IMR-90 (cell line): ENCODE results near the gene SULT1B1. TPM values are rescaled to one million over a fixed set of nuclear protein-coding genes. Genes with fewer than 3 reads are reported as not detected.

Experiments
- ATAC-seq: fragments of 200-7000 bp; cut with Tn5 transposase; 2 replicates; pipeline ENCODE4 v1.9.1; 2020; ENCODE audit warnings: low read depth, mild to moderate bottlenecking, moderate library complexity
- BruUV-seq: library from RNA; stranded (reverse); fragments of 400-500 nt; replicated peaks from 2 replicates; lab custom pipeline; 2021; lab: Mats Ljungman, UMichigan
- CTCF ChIA-PET: fragments of 300-600 bp; formaldehyde crosslinking; extraction: SDS; loops from one replicate; lab custom pipeline; 2021; ENCODE audit warnings: antibody characterized with exemption; lab: Yijun Ruan, JAX
- POLR2A ChIA-PET: fragments of 300-600 bp; sonication (Branson Sonifier 250); formaldehyde crosslinking; loops from one replicate; lab custom pipeline; 2022; ENCODE audit warnings: antibody characterized with exemption; ENCODE audit not compliant: unreplicated experiment; lab: Charles Lee
- DNase-seq: peaks from one replicate; pipeline ENCODE4 v3.0.0; 2013
- H2AFZ ChIP-seq: replicated peaks from 2 replicates; pipeline ENCODE3; 2013; ENCODE audit warnings: low read length, mild to moderate bottlenecking; ENCODE audit not compliant: poor library complexity
- H2AK5ac ChIP-seq: 2 replicates; pipeline ENCODE4 v1.6.1; 2013; ENCODE audit warnings: low read depth, low read length, inconsistent platforms
- H2AK9ac ChIP-seq: replicated peaks from 2 replicates; pipeline ENCODE3; 2013; ENCODE audit warnings: mild to moderate bottlenecking, low read depth, low read length, moderate library complexity; ENCODE audit not compliant: poor library complexity
- H2BK120ac ChIP-seq: 2 replicates; pipeline ENCODE4 v1.6.1; 2013; ENCODE audit warnings: low read depth, low read length, inconsistent platforms
- H2BK15ac ChIP-seq: 3 replicates; pipeline ENCODE4 v1.6.1; 2013; ENCODE audit warnings: low read depth, low read length, inconsistent platforms
- H2BK20ac ChIP-seq: 2 replicates; pipeline ENCODE4 v1.6.1; 2013; ENCODE audit warnings: low read depth, mild to moderate bottlenecking, inconsistent platforms, low read length, moderate library complexity
- H2BK5ac ChIP-seq: 2 replicates; pipeline ENCODE4 v1.6.1; 2013; ENCODE audit warnings: mild to moderate bottlenecking, low read depth, low read length, inconsistent platforms; ENCODE audit not compliant: poor library complexity, severe bottlenecking
- H3K14ac ChIP-seq: replicated peaks from 2 replicates; pipeline ENCODE4 v1.6.1; 2013; ENCODE audit warnings: low read depth, low read length, inconsistent platforms
- H3K18ac ChIP-seq: 2 replicates; pipeline ENCODE4 v1.6.1; 2013; ENCODE audit warnings: low read depth, low read length, control low read depth
- H3K23ac ChIP-seq: 2 replicates; pipeline ENCODE4 v1.6.1; 2013; ENCODE audit warnings: low read depth, low read length, inconsistent platforms
- H3K27ac ChIP-seq: 2 replicates; pipeline ENCODE4 v1.5.1; 2013; ENCODE audit warnings: mild to moderate bottlenecking, control low read depth, low read length; ENCODE audit not compliant: insufficient read depth
- H3K27me3 ChIP-seq: 2 replicates; pipeline ENCODE4 v1.6.1; 2013; ENCODE audit warnings: low read length; ENCODE audit not compliant: control insufficient read depth, insufficient read depth
- H3K36me3 ChIP-seq: 2 replicates; pipeline ENCODE4 v1.6.1; 2013; ENCODE audit warnings: low read length, mixed read lengths; ENCODE audit not compliant: control insufficient read depth, insufficient read depth
- H3K4ac ChIP-seq: 2 replicates; pipeline ENCODE4 v1.6.1; 2013; ENCODE audit warnings: low read depth, low read length, inconsistent platforms
- H3K4me1 ChIP-seq: 2 replicates; pipeline ENCODE4 v1.6.1; 2013; ENCODE audit warnings: low read length, mixed read lengths; ENCODE audit not compliant: control insufficient read depth, insufficient read depth
- H3K4me2 ChIP-seq: 2 replicates; pipeline ENCODE4 v1.6.1; 2013; ENCODE audit warnings: low read depth, mild to moderate bottlenecking, control low read depth, low read length, moderate library complexity
- H3K4me3 ChIP-seq: 2 replicates; pipeline ENCODE4 v1.5.1; 2013; ENCODE audit warnings: low read depth, mild to moderate bottlenecking, control low read depth, low read length, moderate library complexity; ENCODE audit not compliant: insufficient read depth
- H3K56ac ChIP-seq: 2 replicates; pipeline ENCODE4 v1.6.1; 2013; ENCODE audit warnings: low read length, inconsistent platforms; ENCODE audit not compliant: insufficient read depth; ENCODE audit errors: extremely low read depth
- H3K79me1 ChIP-seq, 2 experiments: 2 replicates each; pipeline ENCODE4 v1.6.1; 2013; ENCODE audit warnings: low read length in 2 of 2, inconsistent platforms in 1 of 2, low read depth in 1 of 2
- H3K9ac ChIP-seq: 2 replicates; pipeline ENCODE4 v1.6.1; 2013; ENCODE audit warnings: low read depth, low read length, control low read depth
- H3K9me1 ChIP-seq: 2 replicates; pipeline ENCODE4 v1.6.1; 2013; ENCODE audit warnings: low read length, inconsistent platforms; ENCODE audit not compliant: insufficient read depth
- H3K9me3 ChIP-seq: 2 replicates; pipeline ENCODE4 v1.6.1; 2013; ENCODE audit warnings: low read length; ENCODE audit not compliant: control insufficient read depth, insufficient read depth
- H4K20me1 ChIP-seq: 2 replicates; pipeline ENCODE4 v1.6.1; 2013; ENCODE audit warnings: low read length, inconsistent platforms; ENCODE audit not compliant: insufficient read depth
- H4K5ac ChIP-seq: 2 replicates; pipeline ENCODE4 v1.6.1; 2013; ENCODE audit warnings: mild to moderate bottlenecking, low read depth, low read length, control low read depth
- H4K8ac ChIP-seq, 2 experiments: 2 replicates each; pipeline ENCODE4 v1.6.1; 2013; ENCODE audit warnings: low read depth in 2 of 2, low read length in 2 of 2, control low read depth in 1 of 2, inconsistent platforms in 1 of 2
- H4K91ac ChIP-seq: 2 replicates; pipeline ENCODE4 v1.6.1; 2013; ENCODE audit warnings: low read depth, low read length, inconsistent platforms; ENCODE audit not compliant: insufficient read depth
- BHLHE40 ChIP-seq: fragments of 150-350 bp; IDR thresholded peaks from 2 replicates; pipeline ENCODE4 v1.6.1; 2016; ENCODE audit warnings: mild to moderate bottlenecking, low read depth, low read length
- CEBPB ChIP-seq: IDR thresholded peaks from 2 replicates; pipeline ENCODE4 v1.6.1; 2012; ENCODE audit warnings: low read depth, low read length, improper control_type of control experiment
- CHD1 ChIP-seq: IDR thresholded peaks from 2 replicates; pipeline ENCODE4 v1.6.1; 2012; ENCODE audit warnings: low read depth, low read length, improper control_type of control experiment
- ELK1 ChIP-seq: fragments of 150-350 bp; IDR thresholded peaks from 2 replicates; pipeline ENCODE4 v1.6.1; 2016; ENCODE audit warnings: low read depth, mild to moderate bottlenecking, low read length, moderate library complexity, borderline replicate concordance
- FOS ChIP-seq: fragments of 150-350 bp; IDR thresholded peaks from 2 replicates; pipeline ENCODE4 v1.6.1; 2016; ENCODE audit warnings: low read depth, low read length
- MAFK ChIP-seq: IDR thresholded peaks from 2 replicates; pipeline ENCODE4 v1.6.1; 2012; ENCODE audit warnings: low read depth, low read length, improper control_type of control experiment
- MAZ ChIP-seq: IDR thresholded peaks from 2 replicates; pipeline ENCODE4 v1.6.1; 2012; ENCODE audit warnings: low read depth, mild to moderate bottlenecking, low read length, improper control_type of control experiment, moderate library complexity, borderline replicate concordance
- MXI1 ChIP-seq: IDR thresholded peaks from 2 replicates; pipeline ENCODE4 v1.6.1; 2012; ENCODE audit warnings: low read depth, mild to moderate bottlenecking, low read length, moderate library complexity, borderline replicate concordance
- NFE2L2 ChIP-seq: fragments of 150-350 bp; IDR thresholded peaks from 2 replicates; pipeline ENCODE4 v1.6.1; 2016; ENCODE audit warnings: low read depth, mild to moderate bottlenecking, low read length
- POLR2A ChIP-seq: IDR thresholded peaks from 2 replicates; pipeline ENCODE4 v1.6.1; 2012; ENCODE audit warnings: mild to moderate bottlenecking, low read depth, low read length
- RAD21 ChIP-seq: IDR thresholded peaks from 2 replicates; pipeline ENCODE4 v1.6.1; 2012; ENCODE audit warnings: low read length, improper control_type of control experiment
- RCOR1 ChIP-seq: IDR thresholded peaks from 2 replicates; pipeline ENCODE4 v1.6.1; 2012; ENCODE audit warnings: mild to moderate bottlenecking, low read length, improper control_type of control experiment; ENCODE audit not compliant: insufficient replicate concordance
- RFX5 ChIP-seq: IDR thresholded peaks from 2 replicates; pipeline ENCODE4 v1.8.0; 2012; ENCODE audit warnings: low read depth, mild to moderate bottlenecking, low read length, moderate library complexity
- SMC3 ChIP-seq: fragments of 150-350 bp; IDR thresholded peaks from 2 replicates; pipeline ENCODE4 v1.6.1; 2016; ENCODE audit warnings: low read depth, mild to moderate bottlenecking, antibody characterized with exemption, low read length, moderate library complexity
- USF2 ChIP-seq: fragments of 150-350 bp; IDR thresholded peaks from 2 replicates; pipeline ENCODE4 v1.6.1; 2017; ENCODE audit warnings: mild to moderate bottlenecking, antibody characterized with exemption, low read length, low read depth
- WGBS, 2 experiments: methylation state at CpG; one replicate each; pipeline versions ENCODE4 v1.1.5 to v1.1.7; 2013; ENCODE audit warnings: missing lambda C conversion rate in 2 of 2; ENCODE audit not compliant: insufficient read length in 1 of 2; ENCODE audit errors: extremely low coverage in 2 of 2; 5-methylcytosine and 5-hydroxymethylcytosine counted together
- dilution Hi-C: fragments of 300-500 bp; cut with HindIII; formaldehyde crosslinking; loops from one replicate; pipeline ENCODE4 v1.14.3; 2018; ENCODE audit warnings: low sequenced_read_pairs; ENCODE audit not compliant: unreplicated experiment
- in situ Hi-C: fragments of 300-500 bp; cut with MboI; formaldehyde crosslinking; loops from 3 replicates; pipeline ENCODE4 v1.14.3; 2019; ENCODE audit warnings: low sequenced_read_pairs, inconsistent platforms, mixed read lengths
- intact Hi-C: fragments of 100-400 bp; cut with micrococcal nuclease; formaldehyde crosslinking; loops from 2 replicates; pipeline ENCODE4 v1.10.0; 2022
- polyA plus RNA-seq, 3 experiments: library from polyadenylated mRNA; depleted of rRNA; stranded (reverse); fragments of >200 nt; gene quantifications; 2 replicates each; pipeline ENCODE4 v1.2.3, GENCODE V29; 2012; ENCODE audit warnings: low replicate concordance in 1 of 3
- total RNA-seq: library from RNA; depleted of rRNA; stranded (reverse); fragments of >200 nt; gene quantifications from 2 replicates; pipeline ENCODE4 v1.2.3, GENCODE V29; 2012
- TF ChIP-seq, protein P1 (sequence below): conservative IDR thresholded peaks from 2 replicates; pipeline ENCODE4 v1.5.1; 2012; ENCODE audit warnings: mild to moderate bottlenecking, low read depth, low read length, improper control_type of control experiment

The SULT1B1 gene
- total and polyA plus RNA-seq, 2 of the 4 experiments (the other 2 are of a cell fraction): 0.05 to 0.18 TPM

- intact Hi-C loops: loop anchor here (5.0 kb wide), 1 partner anchor 497 kb away; no protein-coding TSS in a partner anchor
- H2AFZ ChIP-seq: no peak overlapping the region
- no peaks in the 10 kb centered on the region for H3K27me3 ChIP-seq
- H3K23ac ChIP-seq: no peak overlapping the region
- ChIA-PET POLR2A (no interaction called here), CTCF (no interaction called here)
- H3K4ac ChIP-seq: no peak overlapping the region
- DNase-seq (no peak), ATAC-seq (no peak)
- no peak overlapping the region for H2AK9ac ChIP-seq
- H3K79me1 ChIP-seq: no peaks in the 10 kb centered on the region
- no peak overlapping the region for H3K56ac ChIP-seq
- no peak overlapping the region for H3K4me2 ChIP-seq
- H3K18ac ChIP-seq: no peak overlapping the region
- H3K4me1 ChIP-seq: no peaks in the 10 kb centered on the region
- in situ Hi-C loops: loop anchor here (10.0 to 25.0 kb wide), 2 partner anchors 500 to 827 kb away; partner anchors contain the start of gene AMTN
- no peak overlapping the region for H2BK5ac ChIP-seq
- H3K9me3 ChIP-seq: no peaks in the 10 kb centered on the region
- no peaks in the 10 kb centered on the region for H3K36me3 ChIP-seq
- no peak overlapping the region for H3K14ac ChIP-seq
- no peak overlapping the region for H2BK20ac ChIP-seq
- no peak overlapping the region for H4K8ac ChIP-seq
- no peak overlapping the region for H2AK5ac ChIP-seq
- no peaks in the 10 kb centered on the region for H3K9me1 ChIP-seq
- no peak overlapping the region for H3K9ac ChIP-seq
- H3K4me3 ChIP-seq: no peak overlapping the region
- H4K91ac ChIP-seq: no peak overlapping the region
- no peak overlapping the region for H2BK120ac ChIP-seq
- dilution Hi-C loops: no loop called here
- no peak overlapping the region for H4K5ac ChIP-seq
- H4K20me1 ChIP-seq: no peaks in the 10 kb centered on the region
- BruUV-seq: no TSS peak
- TF ChIP-seq SMC3: no peak
- no peak for TF ChIP-seq MAFK
- TF ChIP-seq CHD1: no peak
- TF ChIP-seq BHLHE40: no peak
- no peak for TF ChIP-seq NFE2L2
- no peak for TF ChIP-seq RAD21
- TF ChIP-seq CEBPB: no peak
- TF ChIP-seq RCOR1: no peak
- TF ChIP-seq POLR2A: no peak
- TF ChIP-seq USF2: no peak
- TF ChIP-seq, protein P1, sequence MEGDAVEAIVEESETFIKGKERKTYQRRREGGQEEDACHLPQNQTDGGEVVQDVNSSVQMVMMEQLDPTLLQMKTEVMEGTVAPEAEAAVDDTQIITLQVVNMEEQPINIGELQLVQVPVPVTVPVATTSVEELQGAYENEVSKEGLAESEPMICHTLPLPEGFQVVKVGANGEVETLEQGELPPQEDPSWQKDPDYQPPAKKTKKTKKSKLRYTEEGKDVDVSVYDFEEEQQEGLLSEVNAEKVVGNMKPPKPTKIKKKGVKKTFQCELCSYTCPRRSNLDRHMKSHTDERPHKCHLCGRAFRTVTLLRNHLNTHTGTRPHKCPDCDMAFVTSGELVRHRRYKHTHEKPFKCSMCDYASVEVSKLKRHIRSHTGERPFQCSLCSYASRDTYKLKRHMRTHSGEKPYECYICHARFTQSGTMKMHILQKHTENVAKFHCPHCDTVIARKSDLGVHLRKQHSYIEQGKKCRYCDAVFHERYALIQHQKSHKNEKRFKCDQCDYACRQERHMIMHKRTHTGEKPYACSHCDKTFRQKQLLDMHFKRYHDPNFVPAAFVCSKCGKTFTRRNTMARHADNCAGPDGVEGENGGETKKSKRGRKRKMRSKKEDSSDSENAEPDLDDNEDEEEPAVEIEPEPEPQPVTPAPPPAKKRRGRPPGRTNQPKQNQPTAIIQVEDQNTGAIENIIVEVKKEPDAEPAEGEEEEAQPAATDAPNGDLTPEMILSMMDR: no peak
- no peak for TF ChIP-seq MXI1
- no peak for TF ChIP-seq MAZ
- no peak for TF ChIP-seq FOS
- no peak for TF ChIP-seq RFX5
- TF ChIP-seq ELK1: no peak
- no CpG with 5 or more reads among the region's 4 CpGs for WGBS, 2 experiments
- no peak overlapping the region for H3K27ac ChIP-seq
- no peak overlapping the region for H2BK15ac ChIP-seq
Measured at GRCh38 chr4:69684804-69685203, 75.6 kb downstream of the SULT1B1 start.
